ENCODE results near the gene DNASE1L2.
"Not testable (repeated sequence)": the region's sequence is repeated elsewhere in the genome, so short reads cannot be mapped to it uniquely, and the experiment has no call there.

DNASE1L2 gene

GRCh38 chr16:2236337-2237101 is at the start of gene DNASE1L2:
Gene DNASE1L2 (plus strand): TSS chr16:2236444. CDS start chr16:2236817, 373 bp downstream.
- DNase-seq: no peak

DNA sequence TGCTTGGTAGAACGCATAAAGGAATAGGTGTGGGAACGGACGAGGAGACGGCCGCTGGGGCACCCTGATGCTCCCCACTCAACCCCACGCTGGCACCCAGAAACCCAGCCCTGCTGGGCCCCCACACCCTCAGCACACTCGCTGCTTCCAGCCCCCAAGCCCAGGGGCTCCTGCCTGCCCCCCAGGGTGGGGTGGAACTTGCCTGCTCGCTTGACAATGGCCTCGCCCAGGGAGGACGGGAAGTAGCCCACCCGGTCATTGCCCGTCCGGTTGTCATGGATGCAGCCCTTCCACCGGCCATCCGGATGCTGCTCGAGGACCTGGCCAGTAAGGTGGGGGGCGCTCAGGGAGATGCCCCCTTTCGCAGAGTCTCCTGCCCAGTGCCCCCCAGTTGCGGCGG is 49.7 kb upstream of the DNASE1L2 start:
- DNase-seq: no peak

- DNase-seq: no peak
Observed at GRCh38 chr16:2187212-2187611, 49.0 kb upstream of the DNASE1L2 start.

- DNase-seq: no peak
Observed at GRCh38 chr16:2188395-2188794, 47.8 kb upstream of the DNASE1L2 start.

- DNase-seq: no peak
Observed at GRCh38 chr16:2189252-2189893, 46.9 kb upstream of the DNASE1L2 start.

- DNase-seq: no peak
Observed at GRCh38 chr16:2190002-2190658, 46.1 kb upstream of the DNASE1L2 start.

GRCh38 chr16:2190659-2191445 is 45.4 kb upstream of the DNASE1L2 start:
- DNase-seq: no peak

DNA sequence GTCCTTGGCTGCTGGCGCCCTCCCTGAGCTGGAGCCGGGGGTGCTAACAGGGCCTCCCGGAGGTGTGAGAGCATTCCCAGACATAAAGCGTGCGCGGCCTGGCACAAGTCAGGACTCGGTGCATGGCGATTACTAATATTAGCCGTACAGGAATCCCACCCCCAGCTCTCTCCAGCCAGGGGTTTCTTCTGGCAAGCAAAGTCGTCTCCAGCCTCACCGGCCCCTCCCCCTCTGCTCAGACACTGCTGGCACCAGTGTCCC is 44.9 kb upstream of the DNASE1L2 start:
- no peak for DNase-seq

DNA sequence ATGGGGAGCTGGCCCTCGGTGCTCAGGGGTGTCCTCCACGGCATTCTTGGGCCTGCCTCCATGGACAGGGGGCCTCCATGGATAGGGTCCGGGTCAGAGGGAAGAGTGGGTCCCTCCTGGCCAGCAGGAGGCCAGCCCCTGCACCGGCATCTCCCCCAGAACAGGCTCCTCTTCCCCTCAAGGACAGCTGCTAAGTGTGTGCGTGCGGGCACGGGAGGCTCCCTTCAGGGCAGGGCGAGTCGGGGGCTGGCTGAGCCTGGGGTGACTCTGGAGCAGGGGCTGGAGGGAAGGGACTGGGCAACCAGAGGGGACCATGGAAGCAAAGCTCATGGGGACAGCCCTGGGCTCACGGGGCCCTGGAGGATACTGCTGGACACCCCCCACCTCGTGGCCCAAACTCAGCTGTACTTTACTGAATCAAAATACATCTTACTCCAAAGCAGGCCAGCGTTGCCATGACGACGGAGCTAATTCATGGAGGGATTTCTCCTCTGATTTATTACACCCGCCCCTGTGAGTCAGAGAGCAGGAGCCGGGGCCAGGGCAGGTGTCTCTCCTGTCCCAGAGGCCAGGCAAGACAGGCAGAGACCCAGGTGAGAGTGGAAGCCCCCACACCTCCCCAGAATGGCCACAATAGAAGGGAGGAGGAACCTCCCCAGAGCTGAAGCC is 41.9 kb upstream of the DNASE1L2 start:
- no peak for DNase-seq

GRCh38 chr16:2194852-2195321 is 41.4 kb upstream of the DNASE1L2 start:
- peak in 1 of 2 experiments; percentile 48 for DNase-seq

DNA sequence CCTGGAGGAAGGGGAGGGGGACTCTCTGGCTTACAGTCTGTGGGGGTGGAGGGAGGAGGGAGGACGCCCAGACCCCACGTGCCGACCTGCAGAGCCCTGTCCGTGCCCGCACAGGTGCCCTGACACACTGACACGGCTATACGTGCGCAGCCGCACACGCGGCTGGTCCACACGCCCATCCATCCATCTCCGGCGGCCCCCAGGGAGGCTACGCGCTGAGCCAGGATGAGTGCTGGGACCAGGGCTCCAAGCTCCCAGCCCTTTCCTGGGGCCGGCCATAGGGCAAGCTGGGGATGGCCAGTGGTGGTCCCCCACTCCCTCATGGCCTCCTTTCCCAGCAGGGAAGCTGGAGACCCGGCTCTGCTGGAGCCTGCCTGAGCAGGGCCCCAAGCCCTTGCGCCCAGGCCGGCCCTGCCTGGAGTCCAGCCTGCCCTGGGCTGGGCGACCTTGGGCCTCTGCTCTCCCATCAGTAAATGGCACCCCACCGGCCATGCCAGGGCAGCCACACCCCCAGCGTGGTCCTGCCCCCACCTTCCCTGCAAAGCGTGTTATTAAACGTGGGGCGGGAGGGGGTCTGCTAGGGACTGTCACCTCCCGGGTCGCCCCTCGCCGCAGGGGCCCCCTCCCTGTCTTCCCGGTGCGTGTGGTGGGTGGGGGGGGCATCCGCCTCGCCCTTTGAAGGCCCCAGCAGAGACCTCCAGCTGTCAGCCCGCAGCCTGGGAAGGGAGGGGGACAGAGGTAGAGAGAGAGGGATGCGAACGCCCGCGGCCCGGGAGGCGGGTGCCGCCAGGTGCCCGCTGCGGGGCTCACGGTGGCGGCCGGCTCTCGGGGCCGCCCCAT is 40.7 kb upstream of the DNASE1L2 start:
- no peak for DNase-seq

DNA sequence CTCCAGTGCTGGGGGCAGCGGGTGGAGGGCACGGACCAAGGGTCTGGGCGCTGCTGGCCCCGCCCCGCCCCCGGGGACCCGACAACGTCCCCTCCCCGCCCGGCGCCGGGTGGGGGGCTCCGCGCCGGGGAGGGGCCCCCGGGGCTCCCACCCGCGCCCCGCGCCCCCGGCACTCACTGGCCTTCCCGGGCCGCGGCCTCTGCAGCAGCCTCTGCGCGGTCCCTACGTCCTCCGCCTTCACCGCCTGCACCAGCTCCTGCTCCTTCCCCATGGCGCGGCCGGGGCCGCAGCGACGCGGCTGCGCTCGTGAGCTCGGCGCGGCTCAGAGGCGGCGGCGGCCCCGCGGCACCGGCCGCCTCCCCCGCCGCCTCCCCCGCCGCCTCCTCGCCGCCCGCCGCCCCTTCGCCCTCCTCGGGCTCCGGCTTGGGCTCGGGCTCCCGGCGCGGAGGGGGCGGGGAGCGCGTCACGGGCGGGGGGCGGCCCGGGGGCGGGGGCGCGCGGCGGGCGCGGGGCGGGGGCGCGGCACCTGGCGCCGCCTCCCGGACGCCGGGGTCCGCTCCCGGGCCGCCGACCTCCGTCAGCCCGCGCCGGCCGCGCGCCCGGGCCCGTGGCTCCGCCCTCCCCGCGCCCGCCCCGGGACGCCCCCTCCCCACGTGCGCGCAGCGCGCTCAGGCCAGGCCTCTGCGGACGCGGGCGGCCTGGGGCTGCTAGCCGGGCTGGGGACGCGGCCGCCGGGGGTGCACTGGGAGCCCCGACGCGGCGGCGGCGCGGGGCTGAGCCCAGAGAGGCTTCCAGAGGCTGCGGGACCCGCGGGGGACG is 39.9 kb upstream of the DNASE1L2 start, which contains the start of gene CASKIN1:
Gene CASKIN1 (minus strand): TSS at position 444 of the 819 bp plus-strand sequence. CDS start 173 bp downstream, at position 271.
- no peak for DNase-seq

DNA sequence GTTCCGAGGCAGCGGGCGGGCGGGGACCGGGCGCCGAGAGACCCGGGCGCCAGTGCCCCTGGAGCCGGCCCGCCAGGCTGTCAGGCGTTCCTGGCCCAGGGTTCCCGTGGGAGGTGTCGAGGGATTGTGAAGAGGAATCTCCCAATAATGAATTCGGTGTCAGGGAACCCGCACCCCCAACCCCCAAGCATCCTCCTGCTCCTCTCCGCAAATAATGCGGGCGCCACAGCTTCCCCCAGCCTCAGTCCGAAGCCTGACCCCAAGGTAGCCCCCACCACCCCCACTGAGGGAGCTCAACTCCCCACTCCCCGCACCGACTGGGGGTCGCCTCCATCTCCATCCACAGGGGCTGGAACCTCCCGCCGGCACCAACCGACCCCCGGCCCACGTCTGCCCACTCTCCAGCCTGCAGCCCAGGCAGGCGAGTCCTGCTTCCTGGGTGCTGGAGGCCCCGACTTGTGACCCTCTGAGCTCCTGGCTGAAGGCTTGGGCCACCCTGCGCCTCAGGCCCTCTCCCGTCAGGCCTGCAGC is 39.2 kb upstream of the DNASE1L2 start:
- no peak for DNase-seq

GRCh38 chr16:2197765-2198164 is 38.5 kb upstream of the DNASE1L2 start:
- DNase-seq: no peak

DNA sequence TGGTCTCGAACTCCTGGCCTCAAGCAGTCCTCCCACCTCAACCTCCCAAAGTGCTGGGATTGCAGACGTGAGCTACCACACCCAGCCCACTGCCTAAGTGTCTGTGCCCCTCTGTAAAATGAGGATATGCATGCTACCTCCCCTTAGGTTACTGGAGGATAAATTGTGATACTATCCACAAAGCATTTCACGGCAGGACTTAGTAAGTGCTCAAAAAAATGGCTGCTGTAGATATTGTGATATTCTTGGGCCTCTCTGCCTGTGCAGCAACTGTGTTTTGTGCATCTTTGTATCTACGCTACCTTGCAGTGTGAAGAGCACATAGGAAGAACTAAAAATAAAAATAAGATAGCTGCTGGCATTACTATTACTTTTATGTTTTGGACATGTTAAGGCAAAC is 38.0 kb upstream of the DNASE1L2 start:
- DNase-seq: no peak

- DNase-seq: no peak
Observed at GRCh38 chr16:2199095-2199494, 37.1 kb upstream of the DNASE1L2 start.

DNA sequence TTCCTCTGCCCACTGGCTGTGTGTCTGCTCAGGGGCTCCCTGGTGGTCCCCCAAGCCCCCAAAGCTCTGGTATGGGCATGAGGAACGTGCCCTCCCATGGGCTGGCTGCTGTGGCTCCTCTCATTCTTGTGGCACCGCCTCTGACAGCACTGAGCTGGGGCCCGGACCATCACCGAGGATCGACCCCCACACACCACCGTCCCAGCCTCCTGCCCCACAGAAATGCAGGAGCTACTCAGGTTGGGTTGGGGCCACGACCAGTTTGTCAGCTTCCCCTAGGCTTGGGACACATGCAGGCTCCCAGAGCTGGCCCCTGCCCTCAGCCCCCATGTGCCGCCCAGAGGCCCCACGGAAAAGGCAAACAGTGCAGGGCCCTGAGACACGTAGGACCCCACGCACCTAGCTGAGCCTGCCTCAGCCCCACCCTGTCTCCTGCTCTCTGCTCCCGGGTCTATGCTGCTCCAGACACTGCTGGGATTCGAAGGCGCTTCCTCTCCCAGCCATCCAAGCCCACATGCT is 36.6 kb upstream of the DNASE1L2 start:
- DNase-seq: no peak

- no peak for DNase-seq
Observed at GRCh38 chr16:2200313-2200712, 35.9 kb upstream of the DNASE1L2 start.

DNA sequence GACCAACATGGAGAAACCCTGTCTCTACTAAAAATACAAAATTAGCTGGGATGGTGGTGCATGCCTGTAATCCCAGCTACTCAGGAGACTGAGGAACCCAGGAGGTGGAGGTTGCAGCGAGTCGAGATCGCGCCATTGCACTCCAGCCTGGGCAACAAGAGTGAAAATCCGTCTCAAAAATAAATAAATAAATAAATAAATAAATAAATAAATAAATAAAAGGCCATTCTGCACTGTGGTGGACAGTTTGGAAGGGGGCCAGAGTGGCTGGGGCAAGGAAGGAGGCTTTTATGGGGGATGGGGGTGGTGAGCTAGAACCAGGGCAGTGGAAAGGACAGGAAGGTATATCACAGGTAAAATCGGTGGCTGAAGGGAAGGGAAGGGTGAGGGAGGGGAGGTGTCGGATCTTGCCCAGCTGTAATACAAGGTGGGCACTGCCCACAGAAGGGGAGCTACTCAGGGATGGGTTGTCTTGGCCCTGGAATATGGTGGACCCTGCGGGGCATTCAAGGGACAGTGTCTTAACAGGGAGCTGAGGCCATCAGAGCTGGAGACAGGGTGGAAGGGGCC is 33.0 kb upstream of the DNASE1L2 start:
- DNase-seq: not testable (repeated sequence)

Measured in stimulated activated CD4-positive, alpha-beta T cell treated with anti-CD3 and anti-CD28 coated beads, Interleukin-4, amount 100 ng/mL, for 4 hours (primary cell).